Esophagus squamous epithelium (tissue), 4 donors: ENCODE measurements around the gene RIMS4.
"Not testable (repeated sequence)": the region's sequence is repeated elsewhere in the genome, so short reads cannot be mapped to it uniquely, and the experiment has no call there.

Source experiments
- POLR2A ChIP-seq, 4 donors: fragments of 450-650 bp; IDR thresholded peaks; one replicate each; pipeline ENCODE4 v1.6.1; 2017; ENCODE audit warnings: antibody characterized with exemption in 4 of 4, mild to moderate bottlenecking in 4 of 4, moderate library complexity in 3 of 4
- TF ChIP-seq, protein P1 (sequence below), 6 experiments: fragments of 450-650 bp in 4 of 6; fragments of 200-600 bp in 2 of 6; sonication (generic) in 2 of 6; IDR thresholded peaks; one replicate each; pipeline ENCODE4 v1.5.1; 2016 to 2019; ENCODE audit warnings: antibody characterized with exemption in 6 of 6, mild to moderate bottlenecking in 4 of 6, moderate library complexity in 4 of 6

GRCh38 chr20:44763798-44764197 is 46.5 kb downstream of the RIMS4 start:
- TF ChIP-seq, protein P1, sequence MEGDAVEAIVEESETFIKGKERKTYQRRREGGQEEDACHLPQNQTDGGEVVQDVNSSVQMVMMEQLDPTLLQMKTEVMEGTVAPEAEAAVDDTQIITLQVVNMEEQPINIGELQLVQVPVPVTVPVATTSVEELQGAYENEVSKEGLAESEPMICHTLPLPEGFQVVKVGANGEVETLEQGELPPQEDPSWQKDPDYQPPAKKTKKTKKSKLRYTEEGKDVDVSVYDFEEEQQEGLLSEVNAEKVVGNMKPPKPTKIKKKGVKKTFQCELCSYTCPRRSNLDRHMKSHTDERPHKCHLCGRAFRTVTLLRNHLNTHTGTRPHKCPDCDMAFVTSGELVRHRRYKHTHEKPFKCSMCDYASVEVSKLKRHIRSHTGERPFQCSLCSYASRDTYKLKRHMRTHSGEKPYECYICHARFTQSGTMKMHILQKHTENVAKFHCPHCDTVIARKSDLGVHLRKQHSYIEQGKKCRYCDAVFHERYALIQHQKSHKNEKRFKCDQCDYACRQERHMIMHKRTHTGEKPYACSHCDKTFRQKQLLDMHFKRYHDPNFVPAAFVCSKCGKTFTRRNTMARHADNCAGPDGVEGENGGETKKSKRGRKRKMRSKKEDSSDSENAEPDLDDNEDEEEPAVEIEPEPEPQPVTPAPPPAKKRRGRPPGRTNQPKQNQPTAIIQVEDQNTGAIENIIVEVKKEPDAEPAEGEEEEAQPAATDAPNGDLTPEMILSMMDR (IDR thresholded peaks at IDR 0.05) = not testable (repeated sequence)
- TF ChIP-seq POLR2A (IDR thresholded peaks at IDR 0.05) = not testable (repeated sequence)
